ENCODE data around the gene TALDO1.
A peak's percentile ranks its signal among the peaks of the same experiment; 100 is the strongest.

TALDO1 gene

DNA sequence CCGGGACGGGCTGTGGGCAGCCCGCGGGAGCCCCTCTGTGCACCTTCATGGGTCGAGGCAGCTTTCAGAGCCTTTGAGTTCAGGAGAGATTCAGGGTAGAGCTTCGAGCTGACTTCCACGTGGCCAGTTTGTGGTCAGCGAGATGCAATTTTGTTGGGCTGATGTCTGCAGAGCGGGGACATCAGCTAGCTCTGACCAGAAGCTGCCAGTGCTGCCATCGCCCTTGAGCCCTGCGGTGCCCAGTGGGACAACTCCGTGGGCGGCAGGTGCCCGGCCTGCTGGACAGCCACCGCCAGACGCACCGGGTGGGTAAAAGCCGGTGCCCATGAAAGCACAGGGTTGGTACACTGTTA, 719 bp downstream of the TALDO1 start:
- H3K27ac ChIP-seq = peak overlapping the region; percentile 87 to 92
- DNase-seq = no peak
- intact Hi-C loops (cut with DNase I; ENCODE audit: low total_unique reads) = no loop called here
- TF ChIP-seq CTCF (IDR thresholded peaks at IDR 0.05) = no peak
- H3K27me3 ChIP-seq = no peaks in the 10 kb centered on the region
- H3K36me3 ChIP-seq = peaks cover 0 to 6% (median 0%) of the 10 kb centered on the region in 3 donors
- H3K9me3 ChIP-seq = no peaks in the 10 kb centered on the region
- H3K4me3 ChIP-seq = peak overlapping the region; percentile 92 to 94
- peaks cover 0 to 28% (median 21%) of the 10 kb centered on the region in 4 donors for H3K4me1 ChIP-seq

- no peak for DNase-seq
- Histone ChIP-seq H3K4me1 (peaks cover 0 to 28% (median 21%) of the 10 kb centered on the region in 4 donors), H3K9me3 (no peaks in the 10 kb centered on the region), H3K36me3 (peaks cover 0 to 13% (median 0%) of the 10 kb centered on the region in 3 donors), H3K27me3 (no peaks in the 10 kb centered on the region), H3K4me3 (no peak overlapping the region), H3K27ac (no peak overlapping the region)
- TF ChIP-seq CTCF (IDR thresholded peaks at IDR 0.05) = no peak
- intact Hi-C loops (cut with DNase I; ENCODE audit: low total_unique reads) = no loop called here
Observed at GRCh38 chr11:749731-750130, 2.5 kb downstream of the TALDO1 start.

DNA sequence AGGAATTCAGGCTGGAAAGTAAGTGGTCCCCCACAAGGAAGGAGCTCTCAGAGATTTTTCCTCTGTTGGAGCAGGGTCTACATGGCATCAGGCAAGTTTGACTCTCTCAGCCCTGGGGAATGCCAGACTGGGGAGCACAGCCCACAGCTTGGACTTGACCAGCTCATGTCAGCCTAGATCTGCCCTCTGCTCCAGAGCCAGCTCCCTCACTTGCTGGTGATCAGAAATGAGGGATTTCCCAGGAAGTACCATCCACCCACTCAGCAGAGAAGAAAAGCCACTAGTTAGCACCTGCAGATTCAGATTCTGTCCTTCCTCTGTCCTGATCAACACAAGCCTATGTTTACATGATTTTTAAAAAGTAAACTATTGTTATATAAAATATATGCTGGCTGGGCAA, 13.0 kb downstream of the TALDO1 start:
- no peak overlapping the region for H3K27ac ChIP-seq
- no peak overlapping the region for H3K4me3 ChIP-seq
- DNase-seq = no peak
- H3K9me3 ChIP-seq = no peaks in the 10 kb centered on the region
- no peaks in the 10 kb centered on the region for H3K27me3 ChIP-seq
- intact Hi-C loops (cut with DNase I; ENCODE audit: low total_unique reads) = no loop called here
- H3K4me1 ChIP-seq = no peaks in the 10 kb centered on the region
- no peak for TF ChIP-seq CTCF (IDR thresholded peaks at IDR 0.05)
- H3K36me3 ChIP-seq = peaks cover 55 to 96% (median 85%) of the 10 kb centered on the region in 3 donors

DNA sequence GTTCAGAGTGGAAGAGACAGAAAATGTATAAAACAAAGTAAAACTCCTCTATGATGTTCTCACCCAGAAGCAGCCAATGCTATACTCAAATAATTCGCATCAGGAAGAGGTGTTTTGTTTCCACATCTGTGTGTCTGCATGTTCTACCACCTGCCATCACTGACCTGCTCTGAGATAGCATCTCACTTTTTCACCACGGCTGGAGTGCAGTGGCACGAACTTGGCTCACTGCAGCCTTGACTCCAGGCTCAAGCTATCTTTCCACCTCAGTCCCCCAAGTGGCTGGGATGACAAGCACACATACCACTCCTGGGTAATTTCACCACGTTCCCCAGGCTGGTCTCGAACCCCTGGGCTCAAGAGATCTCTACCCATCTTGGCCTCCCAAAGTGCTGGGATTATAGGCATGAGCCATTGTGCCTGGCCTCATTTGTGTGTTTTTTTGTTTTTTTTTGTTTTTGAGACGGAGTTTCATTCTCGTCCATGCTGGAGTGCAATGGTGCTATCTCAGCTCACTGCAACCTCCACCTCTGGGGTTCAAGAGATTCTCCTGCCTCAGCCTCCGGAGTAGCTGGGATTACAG, 14.4 kb downstream of the TALDO1 start:
- intact Hi-C loops (cut with DNase I; ENCODE audit: low total_unique reads) = no loop called here
- no peaks in the 10 kb centered on the region for H3K27me3 ChIP-seq

DNA sequence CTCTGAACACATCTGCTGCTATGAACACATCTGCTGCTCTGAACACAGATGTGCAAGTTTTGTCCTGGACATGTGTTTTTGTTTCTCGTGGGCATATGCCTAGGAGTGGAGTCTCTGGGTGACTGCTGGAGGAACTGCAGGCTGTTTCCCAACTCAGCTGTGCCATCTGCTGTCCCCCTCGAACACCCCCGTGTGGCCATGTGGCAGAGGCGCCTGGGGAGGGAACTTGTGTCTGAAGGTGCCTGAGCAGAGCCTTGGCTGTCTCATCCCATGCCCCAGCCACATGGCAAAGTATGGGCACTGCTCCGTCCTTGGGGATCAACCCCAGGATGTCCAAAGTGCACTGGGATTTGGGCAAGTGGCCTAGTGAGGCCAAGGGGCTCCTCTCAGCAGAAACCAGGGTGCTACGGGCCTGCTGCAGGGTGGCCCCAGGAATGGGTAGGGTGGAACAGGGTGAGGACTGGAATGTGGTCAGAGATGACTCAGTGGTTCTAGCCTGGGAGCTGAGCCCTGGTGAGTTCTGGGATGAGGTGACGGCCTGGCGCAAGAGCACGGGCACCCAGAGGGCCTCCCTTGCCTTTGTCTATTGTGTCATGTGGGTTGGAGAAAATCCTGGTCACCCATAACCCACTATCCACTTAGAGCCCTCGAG, 15.3 kb downstream of the TALDO1 start:
- no peak for TF ChIP-seq CTCF (IDR thresholded peaks at IDR 0.05)
- no peak overlapping the region for H3K27ac ChIP-seq

More for the DNA sequence above, 14.4 kb downstream of the TALDO1 start:
- Histone ChIP-seq H3K9me3 (no peaks in the 10 kb centered on the region), H3K4me1 (no peaks in the 10 kb centered on the region), H3K4me3 (no peak overlapping the region), H3K36me3 (peaks cover 48 to 96% (median 87%) of the 10 kb centered on the region in 3 donors), H3K27ac (no peak overlapping the region)
- no peak for TF ChIP-seq CTCF (IDR thresholded peaks at IDR 0.05)
- no peak for DNase-seq

More for the DNA sequence above, 15.3 kb downstream of the TALDO1 start:
- no peak overlapping the region for H3K4me3 ChIP-seq
- intact Hi-C loops (cut with DNase I; ENCODE audit: low total_unique reads) = no loop called here
- no peaks in the 10 kb centered on the region for H3K9me3 ChIP-seq
- H3K36me3 ChIP-seq = peaks cover 42 to 96% (median 84%) of the 10 kb centered on the region in 3 donors
- no peaks in the 10 kb centered on the region for H3K27me3 ChIP-seq
- DNase-seq = peak in 1 of 2 donors; percentile 67
- H3K4me1 ChIP-seq = no peaks in the 10 kb centered on the region
